Measurements from ENCODE around the gene TMEM201.

Gene TMEM201

DNA sequence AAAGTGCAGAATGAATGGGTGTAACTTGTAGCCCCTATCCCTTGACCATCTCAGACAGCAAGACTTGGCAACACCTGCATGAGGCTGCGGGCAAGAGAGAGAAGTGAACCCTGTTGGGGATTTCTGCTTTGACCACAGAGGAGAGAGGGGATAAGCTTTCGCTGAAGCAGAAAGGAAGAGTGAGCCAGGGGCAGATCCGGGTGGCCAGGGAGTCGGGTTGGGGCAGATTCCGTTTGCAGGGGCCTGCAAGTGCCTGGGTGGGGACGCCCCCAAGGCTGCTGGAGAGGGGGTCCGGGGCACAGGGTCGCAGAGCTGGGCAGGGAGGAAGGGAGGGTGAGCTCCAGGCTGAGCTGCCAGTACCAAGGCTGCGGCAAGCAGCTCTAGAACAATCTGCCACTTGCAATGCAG lies 37.5 kb downstream of the TMEM201 start:
- no peak for DNase-seq

DNA sequence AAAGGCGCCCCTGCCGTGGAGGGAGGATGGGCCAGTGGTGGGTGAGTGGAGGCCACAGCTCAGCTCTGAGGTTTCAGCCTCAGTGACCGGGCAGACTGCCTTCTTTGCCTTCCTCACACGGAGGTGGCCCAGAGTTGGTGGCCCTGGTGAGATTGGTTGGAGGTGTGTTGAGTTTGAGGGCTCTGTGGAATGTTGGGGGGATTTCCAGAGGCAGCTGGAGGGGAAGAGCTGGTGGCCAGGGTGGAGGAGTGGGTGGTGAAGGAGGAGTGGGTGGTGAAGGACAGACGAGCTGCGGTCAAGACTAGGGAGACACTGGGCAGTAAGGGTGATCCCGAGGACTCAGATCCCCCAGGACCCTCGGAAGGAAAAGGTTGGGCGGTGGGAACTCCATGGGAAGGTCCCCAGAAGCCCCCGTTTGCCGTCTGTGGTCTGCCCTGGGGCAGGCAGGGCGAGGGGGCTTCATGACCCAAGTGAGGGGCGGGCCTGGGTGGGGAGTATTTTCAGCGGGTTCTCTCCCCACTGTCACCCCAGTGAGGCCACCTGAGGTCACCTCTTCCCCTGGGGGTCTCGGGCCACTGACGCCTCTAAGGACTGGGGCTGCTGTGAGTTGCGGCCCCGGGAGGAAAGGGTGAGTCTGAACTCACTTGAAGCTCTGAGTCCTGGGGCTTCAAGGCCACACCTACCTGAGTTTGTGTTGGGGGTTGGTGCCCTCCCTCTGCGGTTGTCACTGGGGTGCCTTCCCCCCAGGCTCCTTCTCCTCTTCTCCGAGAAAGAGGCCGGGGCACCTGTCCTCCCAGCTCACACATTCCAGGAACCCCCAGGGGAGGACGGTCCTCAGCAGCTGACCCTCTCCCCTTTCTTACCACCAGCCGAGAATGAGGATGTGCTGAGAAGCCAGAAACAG lies 40.1 kb downstream of the TMEM201 start:
- DNase-seq: no peak

DNA sequence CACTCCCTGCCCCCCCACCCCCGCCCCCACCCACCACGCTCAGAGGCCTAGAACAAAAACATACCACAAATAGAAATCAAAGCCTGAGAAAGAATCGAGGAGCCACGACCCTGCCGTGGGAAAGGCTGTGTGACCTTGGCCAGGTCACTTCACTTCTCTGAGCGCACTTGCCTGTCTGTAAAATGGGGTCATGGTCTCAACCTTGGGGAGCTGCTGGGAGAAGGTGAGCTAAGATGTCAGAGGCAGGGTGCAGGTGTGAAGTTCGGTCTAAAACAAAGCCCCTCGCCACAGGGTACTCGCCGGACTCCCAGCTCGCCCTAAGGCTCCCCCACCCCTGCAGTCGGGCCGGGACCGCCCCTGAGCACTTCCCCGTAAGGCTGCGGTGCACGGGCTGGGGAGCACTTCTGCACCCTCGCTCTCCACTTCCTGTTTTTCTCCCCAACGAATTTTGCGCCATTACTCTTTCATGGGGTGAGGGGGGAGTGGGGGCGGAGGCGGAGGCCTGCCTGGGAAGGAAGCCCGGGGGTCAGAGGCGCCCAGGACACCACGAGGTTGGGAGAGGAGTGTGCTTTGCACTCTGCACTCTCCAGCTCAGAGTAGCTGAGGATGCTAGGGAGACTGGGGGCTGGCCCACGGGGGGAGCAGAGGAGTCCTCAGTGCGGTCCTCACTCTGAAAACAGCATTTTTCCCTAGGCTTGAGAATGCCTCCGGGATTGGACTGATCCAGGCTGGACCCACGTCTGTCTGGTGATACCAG lies 40.9 kb downstream of the TMEM201 start:
- DNase-seq: no peak

DNA sequence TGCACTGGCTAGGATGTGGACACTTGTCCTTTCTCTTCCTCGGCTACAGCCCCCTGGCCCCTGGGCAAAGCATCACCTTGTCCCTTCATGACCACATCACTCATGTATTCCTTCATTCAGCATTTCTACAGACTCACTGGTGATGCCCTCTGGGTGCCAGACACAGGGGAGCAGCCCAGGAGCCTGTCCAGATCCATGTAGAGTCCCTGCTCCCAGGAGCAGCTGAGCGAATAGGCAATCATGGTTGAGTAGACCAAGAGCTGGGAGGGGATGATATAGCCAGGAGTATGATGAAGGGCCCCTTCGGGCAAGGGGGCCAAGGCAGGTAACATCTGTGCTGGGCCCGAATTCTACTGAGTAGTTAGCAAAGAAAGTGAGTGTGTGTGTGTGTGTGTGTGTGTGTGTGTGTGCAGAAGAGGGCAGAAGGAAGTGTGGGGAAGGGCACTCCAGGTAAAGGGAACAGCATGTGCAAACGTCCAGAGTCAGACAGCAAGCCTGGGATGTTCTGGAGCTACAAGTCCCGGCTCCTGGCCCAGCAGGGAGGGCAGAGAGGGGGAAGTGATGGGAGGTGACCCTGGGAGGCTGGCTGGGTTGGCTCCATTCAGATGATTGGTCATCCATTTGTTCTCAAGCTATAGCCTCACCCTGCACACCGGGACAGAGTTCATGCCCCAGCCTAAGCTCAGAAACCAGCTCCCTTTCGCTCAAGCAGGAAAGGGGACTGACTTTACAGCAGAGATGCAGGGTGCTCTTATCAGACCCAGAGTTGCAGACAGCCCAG lies 41.8 kb downstream of the TMEM201 start:
- no peak for DNase-seq

DNA sequence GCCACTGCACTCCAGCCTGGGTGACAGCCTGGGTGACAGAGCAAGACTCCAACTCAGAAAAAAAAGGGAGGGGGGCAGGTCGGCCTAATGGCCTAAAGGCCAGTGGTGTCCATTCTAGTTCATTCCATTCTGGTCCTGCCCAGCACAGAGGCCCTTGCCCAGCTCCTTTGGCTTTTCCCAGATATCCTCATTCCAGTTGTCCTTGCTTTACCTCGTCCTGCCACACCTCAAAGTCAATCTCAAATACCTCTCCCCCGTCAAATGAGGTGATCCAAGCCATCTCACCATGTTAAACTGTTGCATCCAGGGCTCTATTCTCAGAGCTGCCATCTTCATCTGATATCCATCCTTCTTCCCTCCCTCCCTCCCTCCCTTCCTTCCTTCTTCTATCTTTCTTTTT lies 42.9 kb downstream of the TMEM201 start:
- DNase-seq: no peak

DNA sequence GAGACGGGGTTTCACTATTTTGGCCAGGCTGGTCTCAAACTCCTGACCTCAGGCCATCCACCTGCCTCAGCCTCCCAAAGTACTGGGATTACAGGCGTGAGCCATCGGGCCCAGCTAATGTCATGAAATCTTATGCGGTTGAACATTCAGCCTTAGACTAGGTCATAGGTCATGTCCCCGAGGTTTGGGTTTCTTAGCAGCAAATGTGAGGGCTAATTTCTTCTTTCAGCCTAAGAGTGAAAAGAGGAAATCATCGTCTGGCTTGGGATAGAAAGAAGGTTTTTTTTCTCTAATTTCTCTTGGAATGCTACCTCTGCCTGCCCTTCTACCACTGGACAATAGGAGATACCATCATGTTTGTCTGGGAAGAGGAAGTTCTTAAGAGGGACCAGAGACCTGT lies 44.8 kb downstream of the TMEM201 start:
- no peak for DNase-seq

DNA sequence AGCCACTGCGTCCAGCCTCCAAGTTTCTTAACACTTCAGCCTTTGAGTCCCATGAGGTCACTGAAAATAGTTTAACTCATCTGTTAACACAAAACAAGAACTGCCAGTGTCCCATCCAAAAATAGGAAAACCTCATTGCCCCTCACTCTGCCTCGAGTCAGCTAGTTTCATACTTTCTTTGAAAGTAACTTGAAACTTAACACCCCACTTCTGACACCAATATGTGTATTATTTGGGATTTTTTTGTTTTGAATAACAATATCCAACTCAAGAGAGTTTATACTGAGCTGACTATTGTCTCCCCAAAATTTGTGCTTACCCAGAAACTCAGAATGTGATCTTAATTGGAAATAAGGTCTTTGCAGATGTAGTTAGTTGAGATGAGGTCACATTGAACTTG lies 45.9 kb downstream of the TMEM201 start:
- no peak for DNase-seq

DNA sequence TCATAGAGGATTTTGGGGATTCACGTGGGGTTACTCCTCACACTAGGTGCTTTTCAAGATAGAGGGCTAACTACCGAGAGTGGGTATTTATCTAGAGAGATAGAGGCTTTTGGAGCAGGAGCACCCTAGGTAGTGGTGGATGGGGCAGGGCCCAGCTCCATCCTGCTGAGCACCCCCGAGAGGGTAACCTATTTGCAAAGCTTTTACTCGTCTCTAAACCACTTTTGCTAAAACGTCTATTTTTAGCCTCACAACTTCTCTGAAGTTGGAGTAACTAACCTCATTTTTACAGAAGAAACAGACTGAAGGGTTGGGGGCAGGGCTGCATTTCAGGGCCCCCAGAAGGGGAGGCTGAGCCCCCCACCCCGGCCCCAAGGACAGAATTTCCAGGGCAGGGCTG lies 50.5 kb downstream of the TMEM201 start:
- DNase-seq: no peak

DNA sequence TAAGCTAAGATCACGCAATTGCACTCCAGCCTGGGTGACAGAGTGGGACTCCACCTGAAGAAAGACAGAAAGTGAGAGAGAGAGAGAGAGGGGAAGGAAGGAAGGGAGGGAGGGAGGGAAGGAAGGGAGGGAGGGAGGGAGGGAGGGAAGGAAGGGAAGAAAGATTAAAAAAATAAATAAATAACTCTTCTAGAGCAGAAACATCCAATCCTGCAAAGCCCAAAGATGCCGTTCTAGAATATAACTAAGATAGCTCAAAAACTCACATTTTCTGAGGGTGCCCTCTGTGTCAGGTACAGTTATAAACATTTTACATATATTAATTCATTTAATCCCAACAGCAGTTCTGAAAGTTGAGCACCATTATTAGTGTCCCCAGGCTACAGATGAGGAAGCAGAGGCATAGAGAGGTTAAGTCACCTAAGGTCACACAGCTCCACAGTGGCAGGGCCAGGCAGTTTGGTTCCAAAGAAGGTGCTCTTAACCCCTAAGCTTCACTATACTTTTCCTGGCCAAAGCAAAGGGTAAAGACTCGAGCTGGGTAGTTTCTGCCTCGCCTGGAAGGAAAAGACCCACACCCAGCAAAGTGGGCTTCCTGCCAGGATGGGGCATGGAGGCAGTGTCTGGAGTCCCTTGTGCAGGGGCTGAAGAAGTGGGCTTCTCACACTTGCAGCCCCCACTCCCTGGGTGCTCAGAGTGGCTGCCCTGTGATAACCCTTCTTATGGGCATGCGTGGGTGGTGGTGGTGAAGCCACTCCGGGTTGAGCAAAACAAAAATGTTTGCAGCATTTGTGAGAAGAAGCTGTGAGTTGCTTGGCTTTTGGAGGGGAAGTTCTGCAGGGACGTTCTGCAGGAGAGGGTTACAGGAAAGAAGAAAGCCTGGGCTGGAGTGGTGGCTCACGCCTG lies 54.9 kb downstream of the TMEM201 start:
- no peak for DNase-seq

DNA sequence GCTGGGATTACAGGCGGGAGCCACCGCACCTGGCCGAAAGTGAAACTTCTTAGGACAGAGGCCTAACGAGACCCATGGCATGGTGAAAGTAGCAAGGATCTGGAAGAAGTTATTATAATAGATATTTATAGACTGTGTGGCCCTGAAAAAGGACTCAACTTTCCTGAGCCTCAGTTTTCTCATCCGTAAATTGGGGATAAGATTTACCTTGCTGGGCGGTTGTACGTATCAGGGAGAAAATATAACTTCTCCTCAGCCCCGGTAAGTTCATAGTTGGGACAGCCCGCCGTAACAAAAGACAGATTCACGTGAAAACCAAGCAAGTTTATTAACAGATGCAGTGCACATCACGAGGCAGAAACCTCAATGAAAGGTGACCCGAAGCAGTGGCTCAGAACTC lies 57.3 kb downstream of the TMEM201 start:
- DNase-seq: no peak

DNA sequence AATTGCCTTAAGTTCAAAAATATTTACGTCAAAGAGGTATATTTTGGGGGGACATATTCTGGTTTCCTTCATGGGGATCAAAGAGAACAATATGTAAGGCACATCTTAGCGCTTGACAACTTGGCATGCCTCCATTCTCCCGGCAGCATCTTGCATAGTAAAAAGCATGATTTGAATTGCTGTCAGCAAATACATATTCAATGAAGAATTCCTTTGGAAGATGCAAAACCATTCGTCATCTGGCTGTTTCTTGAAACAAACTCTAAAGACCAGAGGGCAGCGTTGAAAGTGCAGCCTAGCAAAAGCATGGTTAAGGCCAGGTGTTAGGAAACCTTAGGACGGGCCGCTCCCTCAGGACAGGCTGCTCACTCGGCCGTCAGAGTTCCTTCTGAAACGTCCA lies 59.5 kb downstream of the TMEM201 start:
- no peak for DNase-seq

DNA sequence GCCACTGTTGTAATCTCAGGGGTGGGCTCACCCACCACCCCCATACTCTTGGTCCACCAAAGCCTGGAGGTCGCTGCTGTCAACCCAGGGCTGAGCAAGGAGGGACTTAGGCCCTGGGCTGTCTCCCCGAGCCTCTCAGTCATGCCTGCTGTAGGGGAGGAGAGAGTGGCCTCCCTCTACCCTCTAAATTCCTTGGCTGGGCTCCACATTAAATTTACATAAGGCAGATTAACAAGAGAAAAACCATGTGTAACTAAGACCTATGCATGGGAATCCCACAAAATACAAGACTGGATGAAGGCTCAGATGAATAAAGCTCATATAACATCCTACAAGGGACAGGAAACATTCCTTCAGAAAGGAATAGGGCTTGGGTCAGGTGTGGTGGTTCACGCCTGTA lies 61.1 kb downstream of the TMEM201 start:
- DNase-seq: no peak

DNA sequence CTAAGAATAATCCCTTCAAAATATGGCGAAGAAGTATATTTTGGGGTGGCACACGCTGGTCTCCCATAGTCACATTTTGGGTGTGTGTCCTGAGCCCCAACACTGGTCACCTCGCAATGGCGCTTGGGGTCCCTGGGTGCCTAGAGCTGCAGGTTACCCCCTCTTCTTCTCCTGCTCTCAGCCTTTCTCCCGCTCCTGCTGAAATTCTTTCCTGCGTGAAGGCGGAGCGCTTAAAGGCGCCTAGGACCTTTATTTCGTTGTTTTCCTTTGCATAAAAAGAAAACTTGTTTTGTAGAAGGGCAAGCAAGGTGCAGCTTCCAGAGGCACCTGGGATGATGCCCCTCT lies 62.5 kb downstream of the TMEM201 start:
- DNase-seq: no peak

DNA sequence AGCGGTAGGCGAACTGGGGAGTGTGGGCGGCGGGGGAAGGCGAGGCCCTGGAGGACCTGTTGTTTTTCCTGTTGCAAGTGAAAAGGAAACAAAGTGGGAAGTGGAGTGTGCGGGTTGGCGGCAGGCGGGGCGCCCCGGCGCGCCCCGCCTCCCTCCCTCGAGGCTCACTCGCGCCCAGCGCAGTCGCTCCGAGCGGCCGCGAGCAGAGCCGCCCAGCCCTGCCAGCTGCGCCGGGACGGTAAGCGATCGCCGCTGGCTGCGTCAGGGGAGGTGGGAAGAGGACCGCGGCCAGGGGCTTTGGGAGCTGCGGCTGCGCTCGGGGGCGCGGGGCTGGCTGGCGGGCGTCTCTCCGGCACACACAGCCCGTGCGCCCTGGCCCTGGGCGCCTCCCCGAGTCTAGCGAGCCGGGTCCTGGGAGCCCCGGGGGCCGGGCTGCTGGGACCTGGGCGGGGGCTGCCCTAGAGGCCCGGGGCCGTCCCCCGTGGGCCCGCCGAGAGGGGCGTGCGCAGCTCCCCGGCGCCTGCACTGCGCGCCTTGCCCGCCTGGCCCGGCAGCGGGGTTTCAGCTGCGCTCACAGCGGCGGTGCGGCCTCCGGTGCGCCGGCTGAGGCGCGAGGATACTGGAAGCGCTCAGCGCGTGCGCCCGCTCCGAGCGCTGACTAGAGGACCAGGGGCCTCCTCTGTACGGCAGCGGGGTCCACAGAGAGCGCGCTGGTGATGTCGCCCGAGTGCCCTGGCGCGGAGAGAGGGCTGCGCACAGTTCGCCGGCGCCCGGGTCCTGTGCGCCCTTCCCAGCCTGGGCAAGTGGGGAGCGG lies 63.1 kb downstream of the TMEM201 start, which contains the start of gene PIK3CD:
Gene PIK3CD (plus strand): TSS at position 167 of the 814 bp plus-strand sequence. CDS start 58,725 bp downstream, outside the sequence.
- DNase-seq: no peak

DNA sequence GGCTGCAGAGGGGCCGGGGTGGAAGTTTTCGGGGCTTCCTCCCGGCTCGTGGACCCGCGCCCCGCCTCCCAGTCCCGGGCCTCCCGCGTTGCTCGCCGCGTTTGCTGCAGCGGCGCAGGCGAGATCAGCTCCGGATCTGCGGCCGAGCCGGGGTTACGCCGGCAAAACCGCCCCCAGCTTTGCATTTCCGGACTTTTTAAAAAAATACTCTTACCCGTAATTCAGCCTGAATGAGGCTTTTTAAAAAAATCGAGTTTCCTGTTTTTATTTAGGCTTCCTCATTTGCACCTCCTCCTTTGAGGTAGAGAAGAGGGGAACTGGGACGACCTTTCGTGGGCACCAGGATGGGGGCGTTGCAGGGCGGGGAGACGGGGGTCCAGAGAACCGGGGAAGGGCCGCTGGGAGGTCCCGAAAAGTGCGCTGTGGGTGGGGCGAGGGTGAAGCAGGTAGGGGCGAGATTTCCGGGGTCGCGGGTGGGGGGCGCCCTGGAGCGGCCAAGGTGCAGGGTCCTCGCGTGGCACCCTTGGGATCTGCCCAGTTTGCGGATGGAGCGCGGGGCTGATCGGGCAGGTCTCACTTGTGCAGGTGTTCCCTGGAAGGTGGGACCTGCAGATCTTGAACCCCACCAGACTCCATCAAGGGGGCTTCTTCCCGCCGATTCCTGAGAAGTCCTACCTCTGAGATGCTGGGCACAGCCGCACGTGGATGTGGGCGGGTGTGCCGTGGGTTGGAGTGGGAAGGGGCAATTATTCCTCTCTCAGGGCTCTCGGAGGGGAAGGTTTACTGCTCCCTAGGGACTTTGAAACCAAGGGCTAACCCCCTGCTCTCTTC lies 63.9 kb downstream of the TMEM201 start:
- no peak for DNase-seq

DNA sequence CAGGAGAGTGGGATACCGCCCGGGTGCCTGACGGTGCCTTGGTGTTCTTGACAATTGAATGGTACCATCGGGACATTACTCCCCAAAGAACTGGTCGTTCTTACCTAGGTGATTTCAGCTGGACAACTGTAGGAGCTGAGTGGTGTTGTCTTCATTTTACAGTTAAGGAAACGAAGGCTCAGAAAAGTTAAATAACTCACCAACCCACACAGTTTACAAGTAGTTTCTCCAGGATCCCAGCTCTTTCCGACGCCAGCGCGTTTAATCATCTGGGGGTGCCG lies 64.4 kb downstream of the TMEM201 start:
- DNase-seq: no peak

DNA sequence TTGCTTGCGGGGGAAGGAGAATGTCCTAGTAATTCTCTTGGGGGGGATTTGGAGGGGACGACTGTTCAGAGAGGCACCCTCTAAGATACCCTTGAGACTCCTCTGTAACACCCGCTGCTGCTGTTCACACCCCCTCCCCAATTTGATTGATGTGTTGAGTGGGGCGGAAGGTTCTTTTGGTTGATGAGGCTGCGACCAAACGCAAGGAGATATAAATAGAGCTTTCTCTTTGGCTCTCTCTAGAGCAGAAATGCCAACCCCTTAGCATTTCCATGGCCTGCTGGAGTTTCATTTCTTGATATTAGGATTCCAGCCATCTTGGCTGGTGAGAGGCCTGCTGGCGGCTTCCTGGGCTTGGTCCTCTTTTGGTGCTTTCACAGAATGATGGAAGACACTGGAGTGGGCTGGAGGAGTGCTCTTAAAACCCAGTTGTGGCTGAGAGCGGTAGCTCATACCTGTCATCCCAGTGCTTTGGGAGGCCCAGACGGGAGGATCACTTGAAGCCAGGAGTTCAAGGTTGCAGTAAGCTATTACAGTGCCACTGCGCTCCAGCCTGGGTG lies 64.9 kb downstream of the TMEM201 start:
- DNase-seq: no peak

DNA sequence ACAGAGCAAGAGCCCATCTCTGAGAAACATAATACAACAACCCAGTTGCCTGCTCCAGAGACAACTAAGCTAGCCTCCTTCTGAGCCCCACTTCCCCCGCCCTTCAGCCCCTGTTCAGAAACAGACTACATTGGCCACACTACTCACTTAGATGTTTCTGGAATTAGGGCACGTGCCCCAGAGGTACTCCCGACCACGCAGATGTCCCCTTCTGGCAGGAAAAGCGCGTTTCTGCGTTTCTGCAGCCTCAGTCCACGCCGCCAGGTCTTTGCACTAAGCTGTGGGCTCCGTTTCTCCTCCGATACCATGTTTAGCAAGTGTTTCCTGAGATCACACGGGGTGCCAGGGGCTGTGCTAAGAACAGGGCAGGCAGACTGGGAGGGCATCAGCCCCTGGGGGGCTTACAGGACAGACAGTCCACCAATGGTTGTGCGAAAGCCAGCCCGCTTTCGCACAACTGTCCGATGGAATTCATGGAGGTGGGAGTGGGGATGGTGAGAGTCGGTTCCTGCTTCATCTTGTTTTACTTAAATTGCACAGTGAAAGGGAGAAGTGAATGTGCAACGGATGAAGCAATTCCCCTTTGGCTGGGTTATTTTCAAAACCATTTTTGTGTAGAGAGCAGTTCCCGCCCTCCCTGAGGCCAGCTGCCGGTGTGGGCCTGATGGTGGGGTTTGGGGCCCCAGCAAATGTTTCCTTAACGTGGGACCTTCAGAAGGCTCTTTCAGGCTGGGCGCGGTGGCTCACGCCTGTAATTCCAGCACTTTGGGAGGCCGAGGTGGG lies 65.5 kb downstream of the TMEM201 start:
- DNase-seq: no peak

Measured in kidney glomerular epithelial cell (primary cell).